AML-193 (cell line): ENCODE data around the gene KCNH5.

Source experiments
- DNase-seq, 2 experiments: peaks; one replicate each; lab custom pipeline; 2025; lab: John Stamatoyannopoulos, UW

The KCNH5 gene

GRCh38 chr14:62673014-62673755 lies 372.1 kb downstream of the KCNH5 start:
- no peak for DNase-seq

- DNase-seq, result no peak
Measured at GRCh38 chr14:62670526-62670925, 374.7 kb downstream of the KCNH5 start.

GRCh38 chr14:62667421-62667914 lies 377.8 kb downstream of the KCNH5 start:
- no peak for DNase-seq

GRCh38 chr14:62665286-62665685 lies 380.0 kb downstream of the KCNH5 start:
- no peak for DNase-seq

- DNase-seq, result no peak
Measured at GRCh38 chr14:62663456-62663821, 381.8 kb downstream of the KCNH5 start.

- DNase-seq, result no peak
Measured at GRCh38 chr14:62662811-62663455, 382.3 kb downstream of the KCNH5 start.

GRCh38 chr14:62661818-62662217 lies 383.4 kb downstream of the KCNH5 start:
- no peak for DNase-seq

GRCh38 chr14:62658631-62659030 lies 386.6 kb downstream of the KCNH5 start:
- no peak for DNase-seq

GRCh38 chr14:62657376-62657775 lies 387.9 kb downstream of the KCNH5 start:
- no peak for DNase-seq

- DNase-seq, result no peak
Measured at GRCh38 chr14:62655166-62655565, 390.1 kb downstream of the KCNH5 start.

- DNase-seq, result no peak
Measured at GRCh38 chr14:62654641-62655040, 390.6 kb downstream of the KCNH5 start.
